GM19025 (cell line): ENCODE data around the gene SMYD3.
A peak's percentile ranks its signal among the peaks of the same experiment; 100 is the strongest.

Source experiments
- ATAC-seq: cut with Tn5 transposase; IDR thresholded peaks from one replicate; pipeline ENCODE4 v1.9.1; 2021; ENCODE audit warnings: mild to moderate bottlenecking, low read depth, moderate library complexity; ENCODE audit not compliant: unreplicated experiment

The SMYD3 gene

GRCh38 chr1:246003442-246003730, 503.7 kb downstream of the SMYD3 start:
- ATAC-seq, result no peak

GRCh38 chr1:246002725-246003441, 504.2 kb downstream of the SMYD3 start:
- ATAC-seq, result no peak

GRCh38 chr1:246001837-246002230, 505.2 kb downstream of the SMYD3 start:
- no peak for ATAC-seq

- no peak for ATAC-seq
These were observed 505.8 kb downstream of the SMYD3 start for GRCh38 chr1:246001142-246001836.

- ATAC-seq, result no peak
These were observed 506.5 kb downstream of the SMYD3 start for GRCh38 chr1:246000638-246001015.

GRCh38 chr1:245999697-246000637, 507.1 kb downstream of the SMYD3 start:
- no peak for ATAC-seq

GRCh38 chr1:245997471-245998258, 509.4 kb downstream of the SMYD3 start:
- ATAC-seq, result no peak

- no peak for ATAC-seq
These were observed 510.3 kb downstream of the SMYD3 start for GRCh38 chr1:245996811-245997210.

- no peak for ATAC-seq
These were observed 511.6 kb downstream of the SMYD3 start for GRCh38 chr1:245995474-245995873.

- no peak for ATAC-seq
These were observed 515.8 kb downstream of the SMYD3 start for GRCh38 chr1:245991266-245991665.

GRCh38 chr1:245990315-245991022, 516.6 kb downstream of the SMYD3 start:
- ATAC-seq, result peak; percentile 96

GRCh38 chr1:245988393-245989078, 518.5 kb downstream of the SMYD3 start:
- ATAC-seq, result no peak

- ATAC-seq, result no peak
These were observed 519.1 kb downstream of the SMYD3 start for GRCh38 chr1:245987997-245988392.

GRCh38 chr1:245987577-245987976, 519.5 kb downstream of the SMYD3 start:
- no peak for ATAC-seq

- ATAC-seq, result no peak
These were observed 519.9 kb downstream of the SMYD3 start for GRCh38 chr1:245987219-245987545.

- no peak for ATAC-seq
These were observed 520.5 kb downstream of the SMYD3 start for GRCh38 chr1:245986404-245987218.

- no peak for ATAC-seq
These were observed 522.5 kb downstream of the SMYD3 start for GRCh38 chr1:245984390-245985155.
